HTR-8/SVneo (cell line): ENCODE data around the gene HERC4.
"Not testable (repeated sequence)": the region's sequence is repeated elsewhere in the genome, so short reads cannot be mapped to it uniquely, and the experiment has no call there.

Source experiments
- DNase-seq: peaks from one replicate; pipeline ENCODE4 v3.0.0; 2011; ENCODE audit warnings: low spot score, mixed read lengths; ENCODE audit not compliant: insufficient read length
- FAIRE-seq: peaks from 2 replicates; lab custom pipeline; 2011; peaks lifted over from hg19 to GRCh38; lab: Jason Lieb, UNC

HERC4 gene

GRCh38 chr10:68052463-68052862 is 22.6 kb downstream of the HERC4 start:
- no peak for FAIRE-seq
- DNase-seq: no peak

GRCh38 chr10:68049289-68050078 is 25.6 kb downstream of the HERC4 start:
- no peak for FAIRE-seq

GRCh38 chr10:68047554-68048327 is 27.3 kb downstream of the HERC4 start:
- FAIRE-seq (no peak), DNase-seq (no peak)

More at GRCh38 chr10:68049289-68050078, 25.6 kb downstream of the HERC4 start:
- no peak for DNase-seq

- no peak for FAIRE-seq
Measured at GRCh38 chr10:68047122-68047521, 28.0 kb downstream of the HERC4 start.

GRCh38 chr10:68046642-68047041 is 28.4 kb downstream of the HERC4 start:
- no peak for FAIRE-seq
- no peak for DNase-seq

More at GRCh38 chr10:68047122-68047521, 28.0 kb downstream of the HERC4 start:
- DNase-seq: no peak

- FAIRE-seq: no peak
- DNase-seq: no peak
Measured at GRCh38 chr10:68043030-68043429, 32.1 kb downstream of the HERC4 start.

GRCh38 chr10:68032113-68032512 is 43.0 kb downstream of the HERC4 start:
- FAIRE-seq (no peak), DNase-seq (no peak)

GRCh38 chr10:68027429-68027828 is 47.7 kb downstream of the HERC4 start:
- DNase-seq (no peak), FAIRE-seq (no peak)

GRCh38 chr10:68023292-68023691 is 51.8 kb downstream of the HERC4 start:
- FAIRE-seq: no peak
- no peak for DNase-seq

GRCh38 chr10:68022324-68022723 is 52.8 kb downstream of the HERC4 start:
- DNase-seq, FAIRE-seq: not testable (repeated sequence)

- FAIRE-seq, DNase-seq: not testable (repeated sequence)
Measured at GRCh38 chr10:68016519-68016918, 58.6 kb downstream of the HERC4 start.

- FAIRE-seq (no peak), DNase-seq (no peak)
Measured at GRCh38 chr10:68010426-68010940, 64.6 kb downstream of the HERC4 start.

- DNase-seq: no peak
- no peak for FAIRE-seq
Measured at GRCh38 chr10:68007356-68007755, 67.7 kb downstream of the HERC4 start.

GRCh38 chr10:68001539-68001938 is 73.5 kb downstream of the HERC4 start:
- DNase-seq (no peak), FAIRE-seq (no peak)

- DNase-seq (no peak), FAIRE-seq (no peak)
Measured at GRCh38 chr10:68001000-68001399, 74.1 kb downstream of the HERC4 start.

- FAIRE-seq: no peak
- DNase-seq: no peak
Measured at GRCh38 chr10:67990093-67990492, 85.0 kb downstream of the HERC4 start.

- DNase-seq: no peak
- FAIRE-seq: no peak
Measured at GRCh38 chr10:67988606-67989005, 86.5 kb downstream of the HERC4 start.

GRCh38 chr10:67982603-67983002 is 92.5 kb downstream of the HERC4 start:
- not testable (repeated sequence) for DNase-seq, FAIRE-seq

- DNase-seq: no peak
- no peak for FAIRE-seq
Measured at GRCh38 chr10:67978749-67979148, 96.3 kb downstream of the HERC4 start.

- no peak for FAIRE-seq
- no peak for DNase-seq
Measured at GRCh38 chr10:67977251-67977650, 97.8 kb downstream of the HERC4 start.
